Measurements from ENCODE around the gene MAPK4.

MAPK4 gene

GRCh38 chr18:50629148-50629631, 69.3 kb downstream of the MAPK4 start (continued):
- TF ChIP-seq KLF10 (tag by site-specific recombination; IDR thresholded peaks at IDR 0.05) (peak; percentile 71; the same call in 1 of the 2 replicates), ZNF175 (tag by site-specific recombination; IDR thresholded peaks at IDR 0.05) (no peak), GLI2 (tag by site-specific recombination; IDR thresholded peaks at IDR 0.05; ENCODE audit: borderline replicate concordance, low read depth) (peak; percentile 97), MEIS1 (CRISPR knock-in tag; IDR thresholded peaks at IDR 0.05; ENCODE audit: borderline replicate concordance) (no peak), SP2 (tag by site-specific recombination; IDR thresholded peaks at IDR 0.05) (peak; percentile 28; the same call in 1 of the 2 replicates), IKZF3 (tag by site-specific recombination; IDR thresholded peaks at IDR 0.05) (peak; percentile 92), ZNF362 (tag by site-specific recombination; IDR thresholded peaks at IDR 0.05) (no peak), ZNF146 (tag by site-specific recombination; IDR thresholded peaks at IDR 0.05) (peak; percentile 43; the same call in 1 of the 2 replicates), ZBTB20 (tag by site-specific recombination; IDR thresholded peaks at IDR 0.05) (peak; percentile 60; the same call in 1 of the 2 replicates), FEZF1 (tag by site-specific recombination; IDR thresholded peaks at IDR 0.05) (peak; percentile 96), ZNF266 (tag by site-specific recombination; IDR thresholded peaks at IDR 0.05; ENCODE audit: low read depth) (no peak), ZNF26 (tag by site-specific recombination; IDR thresholded peaks at IDR 0.05) (no peak), ZNF621 (tag by site-specific recombination; IDR thresholded peaks at IDR 0.05) (no peak), ZNF654 (tag by site-specific recombination; IDR thresholded peaks at IDR 0.05; ENCODE audit: low read depth) (no peak), PRDM10 (tag by site-specific recombination; IDR thresholded peaks at IDR 0.05) (peak; percentile 78), ZNF354C (tag by site-specific recombination; IDR thresholded peaks at IDR 0.05; ENCODE audit: borderline replicate concordance, low read depth) (no peak), ZXDB (tag by site-specific recombination; IDR thresholded peaks at IDR 0.05) (peak; percentile 98), HOXD13 (CRISPR knock-in tag; IDR thresholded peaks at IDR 0.05; ENCODE audit: borderline replicate concordance) (no peak), OSR2 (tag by site-specific recombination; IDR thresholded peaks at IDR 0.05) (peak; percentile 100), ZNF426 (tag by site-specific recombination; IDR thresholded peaks at IDR 0.05) (no peak), ZNF585B (tag by site-specific recombination; IDR thresholded peaks at IDR 0.05) (no peak), RBAK (tag by site-specific recombination; IDR thresholded peaks at IDR 0.05) (no peak), GFI1B (tag by site-specific recombination; IDR thresholded peaks at IDR 0.05) (peak; percentile 93)
- TF ChIP-seq, protein P1, sequence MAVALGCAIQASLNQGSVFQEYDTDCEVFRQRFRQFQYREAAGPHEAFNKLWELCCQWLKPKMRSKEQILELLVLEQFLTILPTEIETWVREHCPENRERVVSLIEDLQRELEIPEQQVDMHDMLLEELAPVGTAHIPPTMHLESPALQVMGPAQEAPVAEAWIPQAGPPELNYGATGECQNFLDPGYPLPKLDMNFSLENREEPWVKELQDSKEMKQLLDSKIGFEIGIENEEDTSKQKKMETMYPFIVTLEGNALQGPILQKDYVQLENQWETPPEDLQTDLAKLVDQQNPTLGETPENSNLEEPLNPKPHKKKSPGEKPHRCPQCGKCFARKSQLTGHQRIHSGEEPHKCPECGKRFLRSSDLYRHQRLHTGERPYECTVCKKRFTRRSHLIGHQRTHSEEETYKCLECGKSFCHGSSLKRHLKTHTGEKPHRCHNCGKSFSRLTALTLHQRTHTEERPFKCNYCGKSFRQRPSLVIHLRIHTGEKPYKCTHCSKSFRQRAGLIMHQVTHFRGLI (tag by site-specific recombination; IDR thresholded peaks at IDR 0.05) = peak; percentile 43; the same call in 1 of the 2 replicates
- TF ChIP-seq, protein P2, sequence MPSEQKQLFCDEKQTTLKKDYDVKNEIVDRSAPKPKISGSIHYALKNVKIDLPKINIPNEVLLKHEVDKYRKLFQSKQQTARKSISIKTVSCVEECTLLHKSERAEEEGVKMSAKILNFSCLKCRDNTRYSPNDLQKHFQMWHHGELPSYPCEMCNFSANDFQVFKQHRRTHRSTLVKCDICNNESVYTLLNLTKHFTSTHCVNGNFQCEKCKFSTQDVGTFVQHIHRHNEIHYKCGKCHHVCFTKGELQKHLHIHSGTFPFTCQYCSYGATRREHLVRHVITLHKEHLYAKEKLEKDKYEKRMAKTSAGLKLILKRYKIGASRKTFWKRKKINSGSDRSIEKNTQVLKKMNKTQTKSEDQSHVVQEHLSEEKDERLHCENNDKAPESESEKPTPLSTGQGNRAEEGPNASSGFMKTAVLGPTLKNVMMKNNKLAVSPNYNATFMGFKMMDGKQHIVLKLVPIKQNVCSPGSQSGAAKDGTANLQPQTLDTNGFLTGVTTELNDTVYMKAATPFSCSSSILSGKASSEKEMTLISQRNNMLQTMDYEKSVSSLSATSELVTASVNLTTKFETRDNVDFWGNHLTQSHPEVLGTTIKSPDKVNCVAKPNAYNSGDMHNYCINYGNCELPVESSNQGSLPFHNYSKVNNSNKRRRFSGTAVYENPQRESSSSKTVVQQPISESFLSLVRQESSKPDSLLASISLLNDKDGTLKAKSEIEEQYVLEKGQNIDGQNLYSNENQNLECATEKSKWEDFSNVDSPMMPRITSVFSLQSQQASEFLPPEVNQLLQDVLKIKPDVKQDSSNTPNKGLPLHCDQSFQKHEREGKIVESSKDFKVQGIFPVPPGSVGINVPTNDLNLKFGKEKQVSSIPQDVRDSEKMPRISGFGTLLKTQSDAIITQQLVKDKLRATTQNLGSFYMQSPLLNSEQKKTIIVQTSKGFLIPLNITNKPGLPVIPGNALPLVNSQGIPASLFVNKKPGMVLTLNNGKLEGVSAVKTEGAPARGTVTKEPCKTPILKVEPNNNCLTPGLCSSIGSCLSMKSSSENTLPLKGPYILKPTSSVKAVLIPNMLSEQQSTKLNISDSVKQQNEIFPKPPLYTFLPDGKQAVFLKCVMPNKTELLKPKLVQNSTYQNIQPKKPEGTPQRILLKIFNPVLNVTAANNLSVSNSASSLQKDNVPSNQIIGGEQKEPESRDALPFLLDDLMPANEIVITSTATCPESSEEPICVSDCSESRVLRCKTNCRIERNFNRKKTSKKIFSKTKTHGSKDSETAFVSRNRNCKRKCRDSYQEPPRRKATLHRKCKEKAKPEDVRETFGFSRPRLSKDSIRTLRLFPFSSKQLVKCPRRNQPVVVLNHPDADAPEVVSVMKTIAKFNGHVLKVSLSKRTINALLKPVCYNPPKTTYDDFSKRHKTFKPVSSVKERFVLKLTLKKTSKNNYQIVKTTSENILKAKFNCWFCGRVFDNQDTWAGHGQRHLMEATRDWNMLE (tag by site-specific recombination; conservative IDR thresholded peaks at IDR 0.05; ENCODE audit: low read depth) = no peak
- TF ChIP-seq, protein P3, sequence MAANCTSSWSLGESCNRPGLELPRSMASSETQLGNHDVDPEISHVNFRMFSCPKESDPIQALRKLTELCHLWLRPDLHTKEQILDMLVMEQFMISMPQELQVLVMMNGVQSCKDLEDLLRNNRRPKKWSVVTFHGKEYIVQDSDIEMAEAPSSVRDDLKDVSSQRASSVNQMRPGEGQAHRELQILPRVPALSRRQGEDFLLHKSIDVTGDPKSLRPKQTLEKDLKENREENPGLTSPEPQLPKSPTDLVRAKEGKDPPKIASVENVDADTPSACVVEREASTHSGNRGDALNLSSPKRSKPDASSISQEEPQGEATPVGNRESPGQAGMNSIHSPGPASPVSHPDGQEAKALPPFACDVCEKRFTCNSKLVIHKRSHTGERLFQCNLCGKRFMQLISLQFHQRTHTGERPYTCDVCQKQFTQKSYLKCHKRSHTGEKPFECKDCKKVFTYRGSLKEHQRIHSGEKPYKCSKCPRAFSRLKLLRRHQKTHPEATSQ (tag by site-specific recombination; IDR thresholded peaks at IDR 0.05) = no peak

Data from HEK293 (cell line).